GM18519 (cell line): ENCODE measurements around the gene OR52N5.

ENCODE experiments used
- ATAC-seq: cut with Tn5 transposase; IDR thresholded peaks from one replicate; pipeline ENCODE4 v1.9.1; 2021; ENCODE audit warnings: mild to moderate bottlenecking, moderate library complexity; ENCODE audit not compliant: unreplicated experiment, low FRiP score

OR52N5 gene

GRCh38 chr11:5783255-5783654, at the start of gene OR52N5:
Gene OR52N5, minus strand, starts transcription at chr11:5783355. Its CDS starts 4,721 bp downstream, at chr11:5778634.
- ATAC-seq: no peak

- ATAC-seq: no peak
These were observed 48.2 kb upstream of the OR52N5 start for GRCh38 chr11:5831196-5831829.

- ATAC-seq: peak; percentile 32
These were observed 35.2 kb upstream of the OR52N5 start for GRCh38 chr11:5818245-5818886.

- no peak for ATAC-seq
These were observed 32.4 kb upstream of the OR52N5 start for GRCh38 chr11:5815534-5815933.

- no peak for ATAC-seq
These were observed 27.0 kb upstream of the OR52N5 start for GRCh38 chr11:5809905-5810795.

- no peak for ATAC-seq
These were observed 26.0 kb upstream of the OR52N5 start for GRCh38 chr11:5809122-5809519.

GRCh38 chr11:5808500-5809121, 25.5 kb upstream of the OR52N5 start, which contains the start of gene OR52N2:
Gene OR52N2, plus strand, starts transcription at chr11:5808924. Its CDS starts 11,412 bp downstream, at chr11:5820336.
- ATAC-seq: peak; percentile 88

GRCh38 chr11:5807580-5807979, 24.4 kb upstream of the OR52N5 start:
- no peak for ATAC-seq

GRCh38 chr11:5803982-5804381, 20.8 kb upstream of the OR52N5 start:
- ATAC-seq: no peak

GRCh38 chr11:5796541-5796940, 13.4 kb upstream of the OR52N5 start:
- no peak for ATAC-seq

- ATAC-seq: no peak
These were observed 8.0 kb upstream of the OR52N5 start, which contains the start of gene OR52N1 for GRCh38 chr11:5791165-5791564. Gene OR52N1, minus strand, starts transcription at chr11:5791265. Its CDS starts 2,449 bp downstream, at chr11:5788816.

- no peak for ATAC-seq
These were observed 16.1 kb downstream of the OR52N5 start for GRCh38 chr11:5767056-5767455.

- no peak for ATAC-seq
These were observed 29.2 kb downstream of the OR52N5 start, which contains the start of gene OR52N4 for GRCh38 chr11:5753943-5754342. Gene OR52N4, plus strand, starts transcription at chr11:5754243. Its CDS starts 498 bp downstream, at chr11:5754741.

- no peak for ATAC-seq
These were observed 33.3 kb downstream of the OR52N5 start for GRCh38 chr11:5749836-5750235.

GRCh38 chr11:5746614-5747013, 36.5 kb downstream of the OR52N5 start:
- no peak for ATAC-seq

GRCh38 chr11:5738431-5738830, 44.7 kb downstream of the OR52N5 start:
- ATAC-seq: no peak

- ATAC-seq: no peak
These were observed 45.3 kb downstream of the OR52N5 start for GRCh38 chr11:5737670-5738392.

- ATAC-seq: no peak
These were observed 46.1 kb downstream of the OR52N5 start for GRCh38 chr11:5737091-5737490.

GRCh38 chr11:5736396-5736795, 46.8 kb downstream of the OR52N5 start, which contains the start of gene OR56B1:
Gene OR56B1, plus strand, starts transcription at chr11:5736448. Its CDS starts 69 bp downstream, at chr11:5736517.
- ATAC-seq: no peak

- no peak for ATAC-seq
These were observed 55.5 kb downstream of the OR52N5 start for GRCh38 chr11:5727691-5728090.
